PFSK-1 (cell line): ENCODE data around the gene C1orf174.

Experiments used
- FOXP2 ChIP-seq: optimal IDR thresholded peaks from 2 replicates; pipeline ENCODE3; 2011; ENCODE audit warnings: borderline replicate concordance, control low read depth, inconsistent platforms; ENCODE audit not compliant: insufficient read depth; ENCODE audit errors: extremely low read length, extremely low read depth
- POLR2AphosphoS5 ChIP-seq: IDR thresholded peaks from 2 replicates; pipeline ENCODE4 v1.6.1; 2012; ENCODE audit warnings: low read depth, mild to moderate bottlenecking, control low read depth, low read length, moderate library complexity
- SIN3A ChIP-seq: IDR thresholded peaks from 2 replicates; pipeline ENCODE4 v1.6.1; 2012; ENCODE audit warnings: mild to moderate bottlenecking, low read length, moderate library complexity, borderline replicate concordance; ENCODE audit not compliant: insufficient read depth
- TAF1 ChIP-seq: IDR thresholded peaks from 2 replicates; pipeline ENCODE4 v1.6.1; 2012; ENCODE audit warnings: low read length, control low read depth, borderline replicate concordance; ENCODE audit not compliant: insufficient read depth
- TF ChIP-seq, protein P1 (sequence below), 2 experiments: IDR thresholded peaks; 2 replicates each; pipeline versions ENCODE4 v1.6.1 to v1.8.0; 2011 to 2012; ENCODE audit warnings: low read depth in 2 of 2, low read length in 2 of 2, control low read depth in 1 of 2, inconsistent platforms in 1 of 2, mild to moderate bottlenecking in 1 of 2, moderate library complexity in 1 of 2; ENCODE audit not compliant: insufficient read depth in 1 of 2

C1orf174 gene

GRCh38 chr1:3876716-3877115 is 23.4 kb downstream of the C1orf174 start:
- TF ChIP-seq POLR2AphosphoS5 (no peak), FOXP2 (no peak), TAF1 (no peak), SIN3A (no peak)
- TF ChIP-seq, protein P1, sequence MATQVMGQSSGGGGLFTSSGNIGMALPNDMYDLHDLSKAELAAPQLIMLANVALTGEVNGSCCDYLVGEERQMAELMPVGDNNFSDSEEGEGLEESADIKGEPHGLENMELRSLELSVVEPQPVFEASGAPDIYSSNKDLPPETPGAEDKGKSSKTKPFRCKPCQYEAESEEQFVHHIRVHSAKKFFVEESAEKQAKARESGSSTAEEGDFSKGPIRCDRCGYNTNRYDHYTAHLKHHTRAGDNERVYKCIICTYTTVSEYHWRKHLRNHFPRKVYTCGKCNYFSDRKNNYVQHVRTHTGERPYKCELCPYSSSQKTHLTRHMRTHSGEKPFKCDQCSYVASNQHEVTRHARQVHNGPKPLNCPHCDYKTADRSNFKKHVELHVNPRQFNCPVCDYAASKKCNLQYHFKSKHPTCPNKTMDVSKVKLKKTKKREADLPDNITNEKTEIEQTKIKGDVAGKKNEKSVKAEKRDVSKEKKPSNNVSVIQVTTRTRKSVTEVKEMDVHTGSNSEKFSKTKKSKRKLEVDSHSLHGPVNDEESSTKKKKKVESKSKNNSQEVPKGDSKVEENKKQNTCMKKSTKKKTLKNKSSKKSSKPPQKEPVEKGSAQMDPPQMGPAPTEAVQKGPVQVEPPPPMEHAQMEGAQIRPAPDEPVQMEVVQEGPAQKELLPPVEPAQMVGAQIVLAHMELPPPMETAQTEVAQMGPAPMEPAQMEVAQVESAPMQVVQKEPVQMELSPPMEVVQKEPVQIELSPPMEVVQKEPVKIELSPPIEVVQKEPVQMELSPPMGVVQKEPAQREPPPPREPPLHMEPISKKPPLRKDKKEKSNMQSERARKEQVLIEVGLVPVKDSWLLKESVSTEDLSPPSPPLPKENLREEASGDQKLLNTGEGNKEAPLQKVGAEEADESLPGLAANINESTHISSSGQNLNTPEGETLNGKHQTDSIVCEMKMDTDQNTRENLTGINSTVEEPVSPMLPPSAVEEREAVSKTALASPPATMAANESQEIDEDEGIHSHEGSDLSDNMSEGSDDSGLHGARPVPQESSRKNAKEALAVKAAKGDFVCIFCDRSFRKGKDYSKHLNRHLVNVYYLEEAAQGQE (IDR thresholded peaks at IDR 0.05; ENCODE audit: insufficient read depth in 1 of 2, low read depth in 2 of 2, low read length in 2 of 2), result no peak

DNA sequence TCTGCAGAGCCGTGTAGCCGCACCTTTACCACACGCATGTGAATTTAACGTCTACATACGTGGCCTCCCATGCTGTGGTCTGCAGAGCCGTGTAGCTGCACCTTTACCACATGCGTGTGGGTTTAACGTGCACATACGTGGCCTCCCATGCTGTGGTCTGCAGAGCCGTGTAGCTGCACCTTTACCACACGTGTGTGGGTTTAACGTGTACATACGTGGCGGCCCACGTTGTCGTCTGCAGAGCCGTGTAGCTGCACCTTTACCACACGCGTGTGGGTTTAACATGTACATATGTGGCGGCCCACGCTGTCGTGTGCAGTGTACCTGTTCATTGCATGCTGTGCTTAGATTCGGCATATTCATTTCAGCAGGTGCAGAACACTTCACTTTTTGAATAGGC is 25.3 kb downstream of the C1orf174 start:
- no peak for TF ChIP-seq FOXP2

GRCh38 chr1:3872546-3872945 is 27.5 kb downstream of the C1orf174 start:
- TF ChIP-seq, protein P1 (IDR thresholded peaks at IDR 0.05; ENCODE audit: insufficient read depth in 1 of 2, low read depth in 2 of 2, low read length in 2 of 2), result no peak
- no peak for TF ChIP-seq POLR2AphosphoS5
- TF ChIP-seq FOXP2, result no peak
- no peak for TF ChIP-seq TAF1

DNA sequence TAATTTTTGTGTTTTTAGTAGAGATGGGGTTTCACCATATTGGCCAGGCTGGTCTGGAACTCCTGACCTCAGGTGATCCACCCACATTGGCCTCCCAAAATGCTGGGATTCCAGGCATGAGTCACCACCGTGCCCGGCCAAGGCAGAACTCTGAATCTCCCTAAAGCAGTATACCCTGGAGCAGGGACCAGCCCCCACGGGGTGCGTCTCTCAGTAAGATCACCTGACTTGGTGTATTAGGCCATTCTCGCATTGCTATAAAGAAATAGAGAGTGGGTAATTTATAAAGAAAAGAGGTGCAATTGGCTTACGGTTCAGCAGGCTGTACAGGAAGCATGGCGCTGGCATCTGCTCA is 28.6 kb downstream of the C1orf174 start:
- TF ChIP-seq FOXP2 (no peak), SIN3A (no peak), POLR2AphosphoS5 (no peak), TAF1 (no peak)
- TF ChIP-seq, protein P1 (IDR thresholded peaks at IDR 0.05; ENCODE audit: insufficient read depth in 1 of 2, low read depth in 2 of 2, low read length in 2 of 2), result no peak

GRCh38 chr1:3869751-3870301 is 30.2 kb downstream of the C1orf174 start:
- no peak for TF ChIP-seq TAF1
- TF ChIP-seq POLR2AphosphoS5, result no peak
- TF ChIP-seq, protein P1 (IDR thresholded peaks at IDR 0.05; ENCODE audit: insufficient read depth in 1 of 2, low read depth in 2 of 2, low read length in 2 of 2), result no peak
- TF ChIP-seq FOXP2, result no peak
- TF ChIP-seq SIN3A, result no peak
